NCI-H1048 (cell line): Measurements from ENCODE around the gene CLEC17A.

Source experiments
- DNase-seq: peaks from one replicate; lab custom pipeline; 2025; lab: John Stamatoyannopoulos, UW

CLEC17A gene

GRCh38 chr19:14654786-14655560 lies 72.1 kb downstream of the CLEC17A start:
- no peak for DNase-seq

DNA sequence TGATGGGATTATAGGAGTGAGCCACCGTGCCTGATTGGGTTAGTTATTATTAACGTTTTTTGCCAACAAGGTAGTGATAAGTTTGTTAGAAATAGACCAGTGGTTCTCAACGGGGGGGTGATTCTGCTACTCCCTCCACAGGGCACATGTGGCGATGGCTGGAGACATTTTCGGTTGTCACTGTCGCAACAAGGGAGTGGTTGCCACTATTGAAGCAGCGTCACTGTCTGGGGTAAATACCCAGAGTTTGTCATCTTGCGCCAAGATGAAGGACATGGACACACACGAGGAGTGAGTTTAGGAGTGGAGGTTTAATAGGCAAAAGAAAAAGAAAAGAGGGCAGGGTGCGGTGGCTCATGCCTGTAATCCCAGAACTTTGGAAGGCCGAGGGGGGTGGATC lies 72.8 kb downstream of the CLEC17A start:
- no peak for DNase-seq

- no peak for DNase-seq
Observed at GRCh38 chr19:14659874-14660489, 77.1 kb downstream of the CLEC17A start.

DNA sequence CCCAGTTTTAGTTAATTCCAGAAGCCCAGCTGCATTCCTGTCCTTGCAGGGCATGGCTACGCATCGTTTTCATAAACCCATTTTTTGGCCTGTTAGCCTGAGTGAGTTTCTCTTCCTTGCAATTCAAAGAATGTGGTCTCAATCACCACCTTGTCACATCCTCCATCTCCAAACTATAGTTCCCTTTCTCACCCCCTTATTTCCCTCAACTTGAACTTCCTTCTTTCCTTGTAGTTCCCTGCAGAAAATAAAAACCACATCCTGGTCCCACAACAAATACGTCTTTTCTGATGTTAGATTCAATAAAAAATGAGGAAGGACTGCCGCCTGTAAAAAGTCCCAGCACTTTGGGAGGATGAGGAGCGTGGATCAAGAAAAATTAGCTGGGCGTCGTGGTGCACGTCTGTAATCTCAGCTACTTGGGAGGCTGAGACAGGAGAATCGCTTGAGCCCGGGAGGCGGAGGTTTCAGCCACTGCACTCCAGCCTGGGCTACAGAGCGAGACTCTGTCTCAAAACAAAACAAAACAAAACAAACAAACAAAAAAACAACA lies 78.6 kb downstream of the CLEC17A start:
- DNase-seq = no peak
